ENCODE data around the gene CKAP5.

GRCh38 chr11:46718155-46719019, 127.7 kb downstream of the CKAP5 start:
- TF ChIP-seq CTCF (optimal IDR thresholded peaks at IDR 0.05 in 1 of 3, IDR thresholded peaks at IDR 0.05 in 1 of 3, conservative IDR thresholded peaks at IDR 0.05 in 1 of 3; ENCODE audit: extremely low read depth in 1 of 3, insufficient read depth in 2 of 3, low read length in 3 of 3) (no peak), EZH2 (IDR thresholded peaks at IDR 0.05; ENCODE audit: low read length) (no peak)
